Gastrocnemius medialis (tissue), 4 donors: ENCODE data around the gene TMX4. TPM values are rescaled to one million over a fixed set of nuclear protein-coding genes. Genes with fewer than 3 reads are reported as not detected.

Experiments
- ATAC-seq, 2 donors: fragments of 150-250 bp; one replicate each; pipeline ENCODE4 v1.9.1; 2016
- DNase-seq, 2 donors: peaks; one replicate each; pipeline ENCODE4 v3.0.0-alpha.2; 2019
- H3K27ac ChIP-seq, 4 donors: fragments of 200-600 bp; sonication (generic); 1 replicate in 1 of 4; 2 replicates in 3 of 4; pipeline ENCODE4 v1.5.1; 2016 to 2018; ENCODE audit warnings: mild to moderate bottlenecking in 2 of 4, moderate library complexity in 1 of 4
- H3K27me3 ChIP-seq, 3 donors: fragments of 200-600 bp; sonication (generic) in 2 of 3; 1 replicate in 1 of 3; 2 replicates in 2 of 3; pipeline versions ENCODE4 v1.5.1 to v1.6.0; 2016 to 2019; ENCODE audit warnings: mild to moderate bottlenecking in 1 of 3, moderate library complexity in 1 of 3
- H3K36me3 ChIP-seq, 2 donors: fragments of 200-600 bp; sonication (generic) in 1 of 2; one replicate each; pipeline ENCODE4 v1.5.1; 2017 to 2018
- H3K4me1 ChIP-seq, 2 donors: fragments of 200-600 bp; sonication (generic) in 1 of 2; one replicate each; pipeline ENCODE4 v1.5.1; 2016 to 2017; ENCODE audit warnings: mild to moderate bottlenecking in 2 of 2
- H3K4me3 ChIP-seq, 4 donors: fragments of 200-600 bp; sonication (generic) in 3 of 4; 1 replicate in 1 of 4; 2 replicates in 3 of 4; pipeline ENCODE4 v1.5.1; 2016 to 2019; ENCODE audit warnings: mild to moderate bottlenecking in 2 of 4
- H3K9me3 ChIP-seq, 3 donors: fragments of 200-600 bp; sonication (generic) in 2 of 3; 1 replicate in 1 of 3; 2 replicates in 2 of 3; pipeline ENCODE4 v1.5.1; 2016 to 2019
- CTCF ChIP-seq, 5 experiments: fragments of 450-650 bp in 3 of 5; fragments of 200-600 bp in 2 of 5; sonication (generic) in 2 of 5; IDR thresholded peaks in 4 of 5; conservative IDR thresholded peaks in 1 of 5; 1 replicate in 4 of 5; 2 replicates in 1 of 5; pipeline ENCODE4 v1.5.1; 2016 to 2019; ENCODE audit warnings: antibody characterized with exemption in 5 of 5, mild to moderate bottlenecking in 3 of 5, moderate library complexity in 3 of 5
- POLR2A ChIP-seq, 2 donors: fragments of 450-650 bp; IDR thresholded peaks; one replicate each; pipeline ENCODE4 v1.6.1; 2017; ENCODE audit warnings: antibody characterized with exemption in 2 of 2, mild to moderate bottlenecking in 2 of 2, moderate library complexity in 2 of 2
- in situ Hi-C, 4 donors: fragments of 200-750 bp; cut with MboI; loops; one replicate each; pipeline versions ENCODE4 v1.15.0 to v1.8.0; 2017; ENCODE audit warnings: low sequenced_read_pairs in 4 of 4
- intact Hi-C: fragments of 100-400 bp; cut with DNase I; formaldehyde crosslinking; loops from one replicate; pipeline ENCODE4 v1.15.1; 2023; ENCODE audit warnings: low total_unique reads
- total RNA-seq, 4 donors: library from RNA; depleted of rRNA; stranded (reverse); fragments of >200 nt; gene quantifications; one replicate each; pipeline versions ENCODE4 v1.1.0 to v1.2.3, GENCODE V29; 2016

TMX4 gene
- total RNA-seq, 4 donors from 2014 or later, result 43.6 to 65.3 (median 55.0) TPM

- Histone ChIP-seq H3K9me3 (no peaks in the 10 kb centered on the region), H3K27me3 (no peaks in the 10 kb centered on the region), H3K4me1 (no peaks in the 10 kb centered on the region), H3K4me3 (no peak overlapping the region), H3K36me3 (no peaks in the 10 kb centered on the region), H3K27ac (no peak overlapping the region)
- no peak for DNase-seq
- TF ChIP-seq POLR2A (IDR thresholded peaks at IDR 0.05), result no peak
- TF ChIP-seq CTCF (IDR thresholded peaks at IDR 0.05 in 4 of 5, conservative IDR thresholded peaks at IDR 0.05 in 1 of 5), result no peak
- no peak for ATAC-seq
- in situ Hi-C loops (loop anchor here in 1 of 4 donors (10.0 kb wide), 1 partner anchor 790 kb away; no protein-coding TSS in a partner anchor), intact Hi-C loops (loop anchor here (5.0 kb wide), 1 partner anchor 787 kb away; no protein-coding TSS in a partner anchor)
These were observed 84.5 kb downstream of the TMX4 start for GRCh38 chr20:7935027-7935551.

GRCh38 chr20:7933346-7933745 lies 86.2 kb downstream of the TMX4 start:
- H3K27me3 ChIP-seq, result no peaks in the 10 kb centered on the region
- H3K4me1 ChIP-seq, result no peaks in the 10 kb centered on the region
- no peaks in the 10 kb centered on the region for H3K9me3 ChIP-seq
- no peak overlapping the region for H3K27ac ChIP-seq
- no peak overlapping the region for H3K4me3 ChIP-seq
- TF ChIP-seq POLR2A (IDR thresholded peaks at IDR 0.05) (no peak), CTCF (IDR thresholded peaks at IDR 0.05 in 4 of 5, conservative IDR thresholded peaks at IDR 0.05 in 1 of 5) (no peak)
- intact Hi-C loops (loop anchor here (5.0 kb wide), 1 partner anchor 1046 kb away; no protein-coding TSS in a partner anchor), in situ Hi-C loops (loop anchor here in 1 of 4 donors (10.0 kb wide), 1 partner anchor 791 kb away; no protein-coding TSS in a partner anchor)
- no peaks in the 10 kb centered on the region for H3K36me3 ChIP-seq
- no peak for DNase-seq
- ATAC-seq, result no peak

- Histone ChIP-seq H3K9me3 (no peaks in the 10 kb centered on the region), H3K4me1 (no peaks in the 10 kb centered on the region), H3K27me3 (no peaks in the 10 kb centered on the region), H3K4me3 (no peak overlapping the region), H3K27ac (no peak overlapping the region), H3K36me3 (no peaks in the 10 kb centered on the region)
- TF ChIP-seq CTCF (IDR thresholded peaks at IDR 0.05 in 4 of 5, conservative IDR thresholded peaks at IDR 0.05 in 1 of 5) (no peak), POLR2A (IDR thresholded peaks at IDR 0.05) (no peak)
- intact Hi-C loops (loop anchor here (5.0 kb wide), 1 partner anchor 1043 kb away; no protein-coding TSS in a partner anchor), in situ Hi-C loops (loop anchor here in 1 of 4 donors (10.0 kb wide), 1 partner anchor 794 kb away; no protein-coding TSS in a partner anchor)
- DNase-seq (no peak), ATAC-seq (no peak)
These were observed 89.2 kb downstream of the TMX4 start for GRCh38 chr20:7930343-7930742.

Other genes starting within 250 kb of the TMX4 start
- gene HAO1, start 79.3 kb downstream of the TMX4 start, total RNA-seq, result under 1 TPM in 2 of 4 donors, not detected in 2; 0.23 to 0.40 TPM
- 10 to 100 TPM in 1 of 4 donors, 1 to 10 TPM in 3; 4.1 to 10.0 (median 7.6) TPM for gene PLCB1, start 112.5 kb upstream of the TMX4 start, total RNA-seq